Peyer's patch (tissue), 4 donors: ENCODE measurements around the gene LIF. TPM values are rescaled to one million over a fixed set of nuclear protein-coding genes. Genes with fewer than 3 reads are reported as not detected.

Experiments used
- DNase-seq, 3 donors: peaks; one replicate each; pipeline ENCODE4 v3.0.0-alpha.2; 2017 to 2019
- H3K27ac ChIP-seq, 4 donors: fragments of 200-600 bp; sonication (generic); one replicate each; pipeline ENCODE4 v1.5.1; 2016 to 2019
- H3K27me3 ChIP-seq, 2 donors: fragments of 200-600 bp; sonication (generic); one replicate each; pipeline ENCODE4 v1.5.1; 2019
- H3K36me3 ChIP-seq, 3 donors: fragments of 200-600 bp; sonication (generic); one replicate each; pipeline ENCODE4 v1.5.1; 2016 to 2019
- H3K4me1 ChIP-seq, 4 donors: fragments of 200-600 bp; sonication (generic); one replicate each; pipeline ENCODE4 v1.5.1; 2016 to 2019
- H3K4me3 ChIP-seq, 4 donors: fragments of 200-600 bp; sonication (generic); 1 replicate in 3 of 4; 2 replicates in 1 of 4; pipeline ENCODE4 v1.5.1; 2016 to 2019; ENCODE audit warnings: mild to moderate bottlenecking in 1 of 4
- H3K9me3 ChIP-seq, 4 donors: fragments of 200-600 bp; sonication (generic); one replicate each; pipeline ENCODE4 v1.5.1; 2016 to 2019; ENCODE audit warnings: mild to moderate bottlenecking in 1 of 4
- CTCF ChIP-seq, 6 experiments: fragments of 450-650 bp in 4 of 6; fragments of 200-600 bp in 2 of 6; sonication (generic) in 1 of 6; IDR thresholded peaks; one replicate each; pipeline ENCODE4 v1.5.1; 2017 to 2019; ENCODE audit warnings: antibody characterized with exemption in 6 of 6, mild to moderate bottlenecking in 3 of 6, moderate library complexity in 1 of 6
- POLR2A ChIP-seq, 2 donors: fragments of 450-650 bp; IDR thresholded peaks; one replicate each; pipeline ENCODE4 v1.5.1; 2017; ENCODE audit warnings: antibody characterized with exemption in 2 of 2, mild to moderate bottlenecking in 2 of 2, moderate library complexity in 2 of 2
- total RNA-seq, 4 donors: library from RNA; depleted of rRNA; stranded (reverse); fragments of >200 nt; gene quantifications; one replicate each; pipeline ENCODE4 v1.1.0, GENCODE V29; 2016

The LIF gene
- total RNA-seq, 4 donors from 2014 or later = 7.4 to 19.3 (median 10.6) TPM

DNA sequence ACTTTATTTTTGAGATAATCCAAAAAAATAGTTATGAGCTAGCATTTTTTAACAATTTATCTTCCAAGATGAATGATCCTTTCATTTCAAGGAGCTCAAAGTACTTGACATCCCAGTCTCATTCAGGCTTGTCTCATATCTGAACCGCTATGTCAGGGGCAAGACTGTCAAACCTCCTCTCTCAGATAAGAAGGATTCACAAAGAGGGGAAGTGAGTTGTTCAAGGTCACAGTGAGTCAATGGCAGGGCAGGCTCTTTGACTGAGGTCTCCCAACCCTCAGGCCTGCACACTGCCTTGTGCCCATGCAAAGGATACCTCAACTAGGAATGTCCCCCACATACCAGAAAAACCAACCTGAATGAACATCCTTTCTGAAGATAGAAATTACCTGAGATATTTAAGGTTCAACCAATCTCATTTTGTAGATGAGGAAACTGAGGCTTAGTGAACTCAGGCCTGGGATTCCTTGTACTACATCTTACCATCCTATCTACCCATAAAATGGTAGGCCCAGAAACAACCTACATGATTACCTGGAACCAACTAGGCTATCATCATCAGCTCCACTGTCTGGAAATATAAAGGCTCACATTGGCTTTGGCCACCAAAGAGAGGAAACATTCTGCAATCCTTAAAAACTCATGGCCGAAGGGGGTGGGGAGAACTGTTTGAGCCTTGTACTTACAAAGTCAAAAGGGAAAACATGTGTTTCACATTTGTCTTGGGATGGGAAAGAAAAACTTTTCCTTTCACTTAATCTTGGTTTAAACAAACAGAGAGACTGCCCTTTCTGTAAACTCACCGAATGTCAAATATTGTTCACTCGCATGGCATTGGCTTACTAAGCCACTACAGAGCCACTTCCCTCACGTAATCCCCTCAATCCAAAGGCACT is 51.1 kb downstream of the LIF start:
- Histone ChIP-seq H3K27ac (peak overlapping the region; percentile 56 to 76 (median 70)), H3K36me3 (no peaks in the 10 kb centered on the region), H3K4me3 (peak overlapping the region in 1 of 4 donors; percentile 15), H3K4me1 (peaks cover 0 to 12% (median 10%) of the 10 kb centered on the region in 4 donors), H3K9me3 (no peaks in the 10 kb centered on the region), H3K27me3 (no peaks in the 10 kb centered on the region)
- DNase-seq = no peak
- TF ChIP-seq CTCF (IDR thresholded peaks at IDR 0.05) (no peak), POLR2A (IDR thresholded peaks at IDR 0.05) (no peak)

DNA sequence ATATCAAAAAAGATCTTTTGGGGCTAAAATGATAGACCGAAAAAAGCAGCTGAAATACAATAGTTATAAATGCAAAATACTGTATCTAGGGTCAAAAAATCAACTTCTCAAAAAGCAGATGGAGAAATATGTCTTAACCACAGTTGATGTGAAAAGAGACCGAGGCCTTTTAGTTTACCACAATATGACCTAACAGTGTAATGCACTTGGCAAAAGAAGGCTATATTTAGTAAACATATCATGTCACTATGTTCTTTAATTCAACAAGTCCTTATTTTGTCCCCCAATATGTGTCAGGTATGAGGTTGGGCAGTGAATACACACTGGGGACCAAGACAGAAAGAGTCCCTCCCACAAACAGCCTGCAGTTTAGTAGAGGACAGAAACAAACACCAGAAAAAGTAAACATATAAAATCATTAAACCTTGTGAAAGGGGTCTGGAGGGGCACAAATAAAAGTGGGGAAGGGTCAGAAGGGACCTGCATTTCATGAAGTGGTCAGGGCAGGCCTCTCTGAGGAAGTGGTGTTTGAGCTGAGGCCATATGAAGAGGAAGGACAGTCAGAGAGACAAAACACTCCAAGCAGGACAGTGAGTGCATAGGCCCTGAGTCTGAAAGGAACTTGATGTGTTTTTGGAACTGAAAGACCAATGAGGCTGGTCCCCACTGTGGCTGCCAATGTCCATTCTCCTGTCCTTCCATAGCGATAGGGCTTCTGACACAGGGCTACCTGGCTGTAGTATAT is 53.4 kb downstream of the LIF start:
- Histone ChIP-seq H3K27me3 (no peaks in the 10 kb centered on the region), H3K9me3 (no peaks in the 10 kb centered on the region), H3K4me3 (no peak overlapping the region), H3K27ac (peak overlapping the region in 3 of 4 donors; percentile 2 to 48 (median 34)), H3K4me1 (peaks cover 0 to 12% (median 10%) of the 10 kb centered on the region in 4 donors), H3K36me3 (no peaks in the 10 kb centered on the region)
- TF ChIP-seq CTCF (IDR thresholded peaks at IDR 0.05) (no peak), POLR2A (IDR thresholded peaks at IDR 0.05) (no peak)
- no peak for DNase-seq

- H3K4me3 ChIP-seq = no peak overlapping the region
- H3K9me3 ChIP-seq = no peaks in the 10 kb centered on the region
- H3K4me1 ChIP-seq = peaks cover 0 to 12% (median 10%) of the 10 kb centered on the region in 4 donors
- no peaks in the 10 kb centered on the region for H3K27me3 ChIP-seq
- H3K27ac ChIP-seq = peak overlapping the region in 1 of 4 donors; percentile 6
- TF ChIP-seq CTCF (IDR thresholded peaks at IDR 0.05) = no peak
- no peak for TF ChIP-seq POLR2A (IDR thresholded peaks at IDR 0.05)
- DNase-seq = no peak
- no peaks in the 10 kb centered on the region for H3K36me3 ChIP-seq
These were observed 54.1 kb downstream of the LIF start for GRCh38 chr22:30192427-30192826.

DNA sequence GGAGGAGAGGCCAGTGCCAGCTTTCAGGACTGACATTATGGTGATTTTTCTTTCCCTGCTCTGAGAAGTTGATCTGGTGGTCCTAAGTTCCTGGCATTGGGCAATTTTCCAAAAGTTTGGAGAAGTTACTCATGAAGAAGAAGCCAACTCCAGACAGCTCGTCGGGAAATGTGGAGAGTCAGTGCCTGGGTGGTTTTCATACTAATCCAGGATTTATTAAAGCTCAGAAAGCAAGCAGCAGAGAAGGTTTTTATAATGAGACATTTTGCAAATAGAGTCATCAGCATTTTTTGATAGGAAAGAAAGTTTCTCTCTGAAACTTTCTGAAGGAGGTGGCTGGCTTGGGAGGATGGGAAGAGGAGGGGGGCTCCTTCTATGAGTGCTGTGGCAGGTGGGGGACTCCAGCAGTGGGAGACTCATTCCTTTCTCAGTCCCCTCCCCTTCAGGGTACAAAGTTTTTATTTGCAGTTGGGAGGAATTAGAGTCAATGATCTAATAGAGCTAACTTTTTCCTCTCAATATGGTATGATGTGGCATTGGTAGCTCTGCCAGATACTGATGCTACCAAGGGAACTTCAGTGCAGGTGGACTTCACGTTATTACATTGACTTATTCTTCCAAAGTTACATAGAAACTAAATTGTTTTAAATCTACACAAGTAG is 55.4 kb downstream of the LIF start:
- H3K27me3 ChIP-seq = no peaks in the 10 kb centered on the region
- peaks cover 0 to 8% (median 5%) of the 10 kb centered on the region in 4 donors for H3K4me1 ChIP-seq
- H3K9me3 ChIP-seq = no peaks in the 10 kb centered on the region
- no peaks in the 10 kb centered on the region for H3K36me3 ChIP-seq
- TF ChIP-seq POLR2A (IDR thresholded peaks at IDR 0.05) (no peak), CTCF (IDR thresholded peaks at IDR 0.05) (no peak)
- H3K4me3 ChIP-seq = no peak overlapping the region
- no peak for DNase-seq
- no peak overlapping the region for H3K27ac ChIP-seq

DNA sequence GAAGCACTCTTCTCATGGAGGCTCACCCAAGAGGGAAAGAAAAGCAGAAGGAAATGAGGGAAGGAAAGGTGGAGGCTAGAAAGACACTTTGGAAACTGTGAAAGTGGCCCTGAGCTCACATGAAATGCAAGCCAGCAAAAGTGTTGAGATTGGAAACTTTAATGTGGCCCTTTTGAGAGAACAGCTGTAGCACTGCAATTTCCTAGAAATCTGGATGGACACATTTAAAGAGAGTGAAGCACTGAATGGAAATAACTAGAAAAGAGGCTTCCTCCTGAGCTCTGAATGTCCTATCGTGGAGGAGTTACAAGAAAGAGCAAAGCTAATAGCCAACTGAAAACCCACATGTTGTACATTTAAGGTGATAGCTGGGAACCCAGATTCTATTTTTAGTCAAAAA is 56.0 kb downstream of the LIF start:
- peaks cover 0 to 2% (median under 1%) of the 10 kb centered on the region in 4 donors for H3K4me1 ChIP-seq
- DNase-seq = no peak
- H3K4me3 ChIP-seq = no peak overlapping the region
- H3K27ac ChIP-seq = no peak overlapping the region
- no peaks in the 10 kb centered on the region for H3K36me3 ChIP-seq
- no peaks in the 10 kb centered on the region for H3K27me3 ChIP-seq
- TF ChIP-seq CTCF (IDR thresholded peaks at IDR 0.05) (no peak), POLR2A (IDR thresholded peaks at IDR 0.05) (no peak)
- no peaks in the 10 kb centered on the region for H3K9me3 ChIP-seq
